HEK293T (cell line): ENCODE data around the gene ZNF512B.

Experiments used
- ARNT ChIP-seq: fragments of 450-650 bp; IDR thresholded peaks from 2 replicates; pipeline ENCODE4 v1.6.1; 2017; ENCODE audit warnings: mild to moderate bottlenecking
- BHLHE40 ChIP-seq: fragments of 450-650 bp; IDR thresholded peaks from 2 replicates; pipeline ENCODE4 v1.6.1; 2016; ENCODE audit warnings: mild to moderate bottlenecking, moderate library complexity, borderline replicate concordance
- ELF4 ChIP-seq: fragments of 450-650 bp; IDR thresholded peaks from 2 replicates; pipeline ENCODE4 v1.6.1; 2017; ENCODE audit warnings: antibody characterized with exemption
- FOXK2 ChIP-seq: fragments of 450-650 bp; IDR thresholded peaks from 2 replicates; pipeline ENCODE4 v1.6.1; 2016; ENCODE audit warnings: mild to moderate bottlenecking
- FOXM1 ChIP-seq: fragments of 450-650 bp; IDR thresholded peaks from 2 replicates; pipeline ENCODE4 v1.6.1; 2017; ENCODE audit warnings: mild to moderate bottlenecking, borderline replicate concordance
- SP1 ChIP-seq: fragments of 450-650 bp; IDR thresholded peaks from 2 replicates; pipeline ENCODE4 v1.6.1; 2017
- SUZ12 ChIP-seq: fragments of 450-650 bp; IDR thresholded peaks from 2 replicates; pipeline ENCODE4 v1.6.1; 2016; ENCODE audit warnings: mild to moderate bottlenecking
- TARDBP ChIP-seq: fragments of 450-650 bp; IDR thresholded peaks from 2 replicates; pipeline ENCODE4 v1.6.1; 2016

DNA sequence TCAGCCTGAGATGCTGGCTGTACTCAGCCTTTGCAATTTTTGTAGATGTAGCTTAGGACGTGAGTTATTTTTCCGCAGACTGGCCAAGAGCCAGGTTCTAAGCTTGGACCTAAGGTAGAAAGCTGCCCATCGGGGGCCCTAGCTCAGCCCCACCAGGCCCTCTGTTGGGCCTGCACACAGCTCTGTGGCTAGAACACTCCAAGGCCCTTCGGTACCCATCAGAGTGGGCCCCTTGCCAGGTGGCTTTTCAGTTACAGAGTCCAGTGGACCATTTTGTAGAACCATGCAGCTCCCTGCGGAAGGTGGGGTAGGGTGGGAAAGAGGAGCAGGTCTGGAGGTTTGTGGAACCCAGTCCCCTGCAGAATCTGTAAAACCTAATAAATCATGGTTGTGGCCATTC is 36.1 kb downstream of the ZNF512B start:
- TF ChIP-seq SP1 (no peak), SUZ12 (no peak), TARDBP (no peak), FOXM1 (no peak), FOXK2 (no peak), ARNT (no peak), ELF4 (no peak), BHLHE40 (no peak)
